GM12801 (cell line): ENCODE results near the gene TRAK1.

ENCODE experiments used
- CTCF ChIP-seq: IDR thresholded peaks from one replicate; pipeline ENCODE4 v1.5.1; 2011; ENCODE audit warnings: control low read depth; ENCODE audit not compliant: insufficient read length; ENCODE audit errors: extremely low read depth

Gene TRAK1

GRCh38 chr3:42216931-42217333 is 125.8 kb downstream of the TRAK1 start:
- TF ChIP-seq CTCF: no peak

- no peak for TF ChIP-seq CTCF
Observed at GRCh38 chr3:42220436-42221121, 129.4 kb downstream of the TRAK1 start.

- no peak for TF ChIP-seq CTCF
Observed at GRCh38 chr3:42222942-42223693, 132.0 kb downstream of the TRAK1 start.

GRCh38 chr3:42224178-42224577 is 133.0 kb downstream of the TRAK1 start:
- TF ChIP-seq CTCF: no peak

GRCh38 chr3:42224658-42225421 is 133.7 kb downstream of the TRAK1 start:
- TF ChIP-seq CTCF: no peak

- no peak for TF ChIP-seq CTCF
Observed at GRCh38 chr3:42225486-42226363, 134.6 kb downstream of the TRAK1 start.
